Measurements from ENCODE around the gene EFHB.
"Not testable (repeated sequence)": the region's sequence is repeated elsewhere in the genome, so short reads cannot be mapped to it uniquely, and the experiment has no call there.

The EFHB gene

DNA sequence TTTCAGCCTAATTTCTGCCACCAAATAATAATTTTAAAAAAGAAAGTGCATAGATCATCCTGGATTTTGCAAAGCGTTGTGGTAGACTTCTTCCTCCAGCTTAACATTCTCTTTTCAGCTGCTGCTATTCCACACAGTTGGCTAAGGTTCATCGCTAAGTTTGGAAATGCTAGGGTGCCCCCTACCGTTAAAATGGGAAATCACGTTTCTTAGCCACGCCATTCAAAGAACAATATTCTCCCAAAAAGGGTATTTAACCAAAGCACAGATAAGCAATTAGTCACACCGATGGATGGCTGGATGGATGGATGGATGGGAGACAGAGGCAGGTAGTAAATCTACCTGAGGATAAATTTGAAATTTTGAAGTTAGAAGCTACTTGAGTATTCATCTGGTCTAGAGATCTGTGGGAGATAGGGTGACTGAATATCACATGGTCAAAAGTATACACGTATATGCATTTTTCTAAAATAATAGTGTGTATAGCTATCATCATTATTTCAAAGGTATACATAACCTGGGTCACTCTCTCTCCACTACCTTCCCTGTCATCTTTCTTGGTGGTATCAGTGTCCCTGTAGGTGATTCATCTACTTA lies 67.2 kb downstream of the EFHB start:
- Histone ChIP-seq H2BK5ac (ENCODE audit: low read length) (no peak overlapping the region), H3K27me3 (ENCODE audit: insufficient read depth, low read length, poor library complexity) (no peaks in the 10 kb centered on the region), H3K79me2 (ENCODE audit: control insufficient read depth, insufficient read depth, low read length) (no peaks in the 10 kb centered on the region), H3K27ac (ENCODE audit: low read depth, low read length) (no peak overlapping the region), H3K56ac (ENCODE audit: low read length) (no peak overlapping the region), H3K4ac (ENCODE audit: low read depth, low read length) (no peak overlapping the region), H3K4me2 (ENCODE audit: low read length) (no peak overlapping the region), H3K23ac (ENCODE audit: low read length) (no peak overlapping the region), H2AK5ac (ENCODE audit: low read length) (no peak overlapping the region), H3K79me1 (ENCODE audit: low read length) (no peaks in the 10 kb centered on the region), H3K9ac (ENCODE audit: low read length) (no peak overlapping the region), H3K4me3 (ENCODE audit: low read length) (no peak overlapping the region), H4K8ac (ENCODE audit: low read depth, low read length) (no peak overlapping the region), H3K4me1 (ENCODE audit: control insufficient read depth, low read depth, low read length) (no peaks in the 10 kb centered on the region), H3K36me3 (ENCODE audit: control insufficient read depth, insufficient read depth, low read length) (no peaks in the 10 kb centered on the region), H4K5ac (ENCODE audit: low read length) (no peak overlapping the region), H2BK15ac (replicated peaks; ENCODE audit: low read depth) (no peak overlapping the region), H2BK120ac (ENCODE audit: low read depth, low read length) (no peak overlapping the region), H3K18ac (ENCODE audit: low read length) (no peak overlapping the region)
- no CpG with 5 or more reads among the region's 7 CpGs for WGBS (ENCODE audit: extremely low coverage, insufficient coverage, low lambda C conversion rate)
- peak; percentile 75 for DNase-seq

DNA sequence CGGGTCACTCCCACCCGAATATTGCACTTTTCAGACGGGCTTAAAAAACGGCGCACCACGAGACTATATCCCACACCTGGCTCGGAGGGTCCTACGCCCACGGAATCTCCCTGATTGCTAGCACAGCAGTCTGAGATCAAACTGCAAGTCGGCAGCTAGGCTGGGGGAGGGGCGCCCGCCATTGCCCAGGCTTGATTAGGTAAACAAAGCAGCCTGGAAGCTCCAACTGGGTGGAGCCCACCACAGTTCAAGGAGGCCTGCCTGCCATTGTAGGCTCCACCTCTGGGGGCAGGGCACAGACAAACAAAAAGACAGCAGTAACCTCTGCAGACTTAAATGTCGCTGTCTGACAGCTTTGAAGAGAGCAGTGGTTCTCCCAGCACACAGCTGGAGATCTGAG lies 78.7 kb downstream of the EFHB start:
- H3K56ac ChIP-seq (ENCODE audit: low read length); H2BK120ac ChIP-seq (ENCODE audit: low read depth, low read length); H4K5ac ChIP-seq (ENCODE audit: low read length); H2BK5ac ChIP-seq (ENCODE audit: low read length); H3K79me2 ChIP-seq (ENCODE audit: control insufficient read depth, insufficient read depth, low read length); H3K27me3 ChIP-seq (ENCODE audit: insufficient read depth, low read length, poor library complexity); H4K8ac ChIP-seq (ENCODE audit: low read depth, low read length); H2AK5ac ChIP-seq (ENCODE audit: low read length); H3K4me1 ChIP-seq (ENCODE audit: control insufficient read depth, low read depth, low read length); H3K4ac ChIP-seq (ENCODE audit: low read depth, low read length); H3K18ac ChIP-seq (ENCODE audit: low read length); H3K36me3 ChIP-seq (ENCODE audit: control insufficient read depth, insufficient read depth, low read length); H3K23ac ChIP-seq (ENCODE audit: low read length); H2BK15ac ChIP-seq (replicated peaks; ENCODE audit: low read depth); H3K4me3 ChIP-seq (ENCODE audit: low read length); H3K9ac ChIP-seq (ENCODE audit: low read length); H3K4me2 ChIP-seq (ENCODE audit: low read length); H3K79me1 ChIP-seq (ENCODE audit: low read length); H3K27ac ChIP-seq (ENCODE audit: low read depth, low read length): not testable (repeated sequence)
- WGBS (ENCODE audit: extremely low coverage, insufficient coverage, low lambda C conversion rate) = no CpG with 5 or more reads among the region's 13 CpGs
- peak; percentile 28 for DNase-seq

DNA sequence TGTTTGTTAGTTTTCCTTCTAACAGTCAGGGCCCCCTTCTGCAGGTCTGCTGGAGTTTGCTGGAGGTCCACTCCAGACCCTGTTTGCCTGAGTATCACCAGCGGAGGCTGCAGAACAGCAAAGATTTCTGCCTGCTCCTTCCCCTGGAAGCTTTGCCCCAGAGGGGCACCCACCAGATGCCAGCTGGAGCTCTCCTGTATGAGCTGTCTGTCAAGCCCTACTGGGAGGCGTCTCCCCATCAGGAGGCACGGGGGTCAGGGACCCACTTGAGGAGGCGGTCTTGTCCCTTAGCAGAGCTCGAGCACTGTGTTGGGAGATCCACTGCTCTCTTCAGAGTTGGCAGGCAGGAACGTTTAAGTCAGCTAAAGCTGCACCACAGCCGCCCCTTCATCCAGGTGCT lies 87.4 kb downstream of the EFHB start:
- not testable (repeated sequence) for H3K79me1 ChIP-seq (ENCODE audit: low read length); DNase-seq; H2BK5ac ChIP-seq (ENCODE audit: low read length); H2BK120ac ChIP-seq (ENCODE audit: low read depth, low read length); H2AK5ac ChIP-seq (ENCODE audit: low read length); H3K9ac ChIP-seq (ENCODE audit: low read length); H3K36me3 ChIP-seq (ENCODE audit: control insufficient read depth, insufficient read depth, low read length); H3K79me2 ChIP-seq (ENCODE audit: control insufficient read depth, insufficient read depth, low read length); H4K5ac ChIP-seq (ENCODE audit: low read length); H3K27me3 ChIP-seq (ENCODE audit: insufficient read depth, low read length, poor library complexity); H3K23ac ChIP-seq (ENCODE audit: low read length); H2BK15ac ChIP-seq (replicated peaks; ENCODE audit: low read depth); H3K4me3 ChIP-seq (ENCODE audit: low read length); H3K27ac ChIP-seq (ENCODE audit: low read depth, low read length); H4K8ac ChIP-seq (ENCODE audit: low read depth, low read length); H3K4me1 ChIP-seq (ENCODE audit: control insufficient read depth, low read depth, low read length); H3K56ac ChIP-seq (ENCODE audit: low read length); H3K4me2 ChIP-seq (ENCODE audit: low read length); H3K4ac ChIP-seq (ENCODE audit: low read depth, low read length); H3K18ac ChIP-seq (ENCODE audit: low read length)
- WGBS (ENCODE audit: extremely low coverage, insufficient coverage, low lambda C conversion rate) = no CpG with 5 or more reads among the region's 7 CpGs

All from mesendoderm (in vitro differentiated cells).